Measurements from ENCODE around the gene SPRR1A.

SPRR1A gene

DNA sequence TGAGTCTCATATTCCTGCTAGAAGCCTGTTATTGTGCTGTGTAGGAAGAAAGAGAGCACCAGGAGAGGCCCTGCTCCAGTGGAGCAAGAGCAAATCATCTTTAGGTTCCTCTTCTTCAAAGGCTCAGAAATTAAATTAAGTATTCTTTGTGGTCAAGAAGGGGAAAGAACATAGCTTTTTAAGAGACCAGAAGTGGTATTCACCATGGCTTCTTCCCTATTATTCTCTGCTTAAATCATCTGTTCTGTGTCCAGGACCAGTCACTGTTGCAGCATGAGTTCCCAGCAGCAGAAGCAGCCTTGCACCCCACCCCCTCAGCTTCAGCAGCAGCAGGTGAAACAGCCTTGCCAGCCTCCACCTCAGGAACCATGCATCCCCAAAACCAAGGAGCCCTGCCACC lies 48.2 kb downstream of the SPRR1A start:
- TF ChIP-seq, protein P1, sequence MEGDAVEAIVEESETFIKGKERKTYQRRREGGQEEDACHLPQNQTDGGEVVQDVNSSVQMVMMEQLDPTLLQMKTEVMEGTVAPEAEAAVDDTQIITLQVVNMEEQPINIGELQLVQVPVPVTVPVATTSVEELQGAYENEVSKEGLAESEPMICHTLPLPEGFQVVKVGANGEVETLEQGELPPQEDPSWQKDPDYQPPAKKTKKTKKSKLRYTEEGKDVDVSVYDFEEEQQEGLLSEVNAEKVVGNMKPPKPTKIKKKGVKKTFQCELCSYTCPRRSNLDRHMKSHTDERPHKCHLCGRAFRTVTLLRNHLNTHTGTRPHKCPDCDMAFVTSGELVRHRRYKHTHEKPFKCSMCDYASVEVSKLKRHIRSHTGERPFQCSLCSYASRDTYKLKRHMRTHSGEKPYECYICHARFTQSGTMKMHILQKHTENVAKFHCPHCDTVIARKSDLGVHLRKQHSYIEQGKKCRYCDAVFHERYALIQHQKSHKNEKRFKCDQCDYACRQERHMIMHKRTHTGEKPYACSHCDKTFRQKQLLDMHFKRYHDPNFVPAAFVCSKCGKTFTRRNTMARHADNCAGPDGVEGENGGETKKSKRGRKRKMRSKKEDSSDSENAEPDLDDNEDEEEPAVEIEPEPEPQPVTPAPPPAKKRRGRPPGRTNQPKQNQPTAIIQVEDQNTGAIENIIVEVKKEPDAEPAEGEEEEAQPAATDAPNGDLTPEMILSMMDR (IDR thresholded peaks at IDR 0.05), result no peak

DNA sequence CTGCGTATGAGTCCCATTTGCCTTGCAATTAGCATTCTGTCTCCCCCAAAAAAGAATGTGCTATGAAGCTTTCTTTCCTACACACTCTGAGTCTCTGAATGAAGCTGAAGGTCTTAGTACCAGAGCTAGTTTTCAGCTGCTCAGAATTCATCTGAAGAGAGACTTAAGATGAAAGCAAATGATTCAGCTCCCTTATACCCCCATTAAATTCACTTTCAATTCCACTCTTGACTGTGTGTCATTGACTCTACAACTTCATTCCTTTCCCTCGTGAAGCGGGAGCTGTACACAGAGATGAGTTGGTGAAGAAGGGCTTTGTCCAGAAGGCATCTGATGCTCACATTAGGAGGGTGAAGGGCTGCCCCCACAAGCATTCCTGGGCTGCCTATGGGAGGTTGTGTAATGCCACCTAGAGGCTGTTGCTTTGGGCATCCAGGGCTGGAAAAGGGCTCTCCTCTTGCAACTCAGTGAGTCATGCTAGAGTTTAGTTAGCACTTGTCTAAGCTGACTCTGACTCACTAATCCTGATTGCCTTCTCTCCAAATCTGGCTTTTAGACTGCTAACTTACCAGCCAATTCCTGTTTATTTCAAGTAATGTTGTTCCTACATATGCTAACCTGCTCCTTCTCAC lies 48.9 kb downstream of the SPRR1A start:
- H3K9ac ChIP-seq, result no peak overlapping the region

More for the DNA sequence above, 48.2 kb downstream of the SPRR1A start:
- Histone ChIP-seq H3K79me2 (no peaks in the 10 kb centered on the region), H3K27ac (no peak overlapping the region), H3K4me1 (no peaks in the 10 kb centered on the region), H3K27me3 (ENCODE audit: control insufficient read depth, insufficient read depth, low read length) (no peaks in the 10 kb centered on the region), H3K4me3 (ENCODE audit: low read depth, low read length) (no peak overlapping the region), H2AFZ (no peak overlapping the region), H3K9ac (no peak overlapping the region), H3K4me2 (ENCODE audit: low read length) (no peak overlapping the region), H3K9me3 (ENCODE audit: control insufficient read depth, low read length) (no peaks in the 10 kb centered on the region), H3K36me3 (ENCODE audit: control insufficient read depth, insufficient read depth, low read length) (no peaks in the 10 kb centered on the region)

DNA sequence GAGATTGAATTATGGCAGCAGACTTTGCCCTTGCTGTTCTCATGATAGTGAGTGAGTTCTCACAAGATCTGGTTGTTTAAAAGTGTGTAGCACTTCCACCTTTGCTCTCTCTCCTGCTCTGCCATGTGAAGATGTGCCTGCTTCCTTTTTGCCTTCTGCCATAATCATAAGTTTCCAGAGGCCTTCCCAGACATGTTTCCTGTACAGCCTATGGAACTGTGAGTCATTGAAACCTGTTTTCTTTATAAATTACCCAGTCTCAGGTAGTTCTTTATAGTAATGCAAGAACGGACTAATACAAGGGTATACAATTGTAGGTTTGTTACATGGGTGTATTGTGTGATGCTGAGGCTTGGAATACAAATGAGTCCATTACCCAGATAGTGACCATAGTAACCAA lies 51.3 kb downstream of the SPRR1A start:
- Histone ChIP-seq H3K9ac (no peak overlapping the region), H3K27me3 (ENCODE audit: control insufficient read depth, insufficient read depth, low read length) (no peaks in the 10 kb centered on the region), H3K4me3 (ENCODE audit: low read depth, low read length) (no peak overlapping the region), H3K36me3 (ENCODE audit: control insufficient read depth, insufficient read depth, low read length) (no peaks in the 10 kb centered on the region), H3K4me2 (ENCODE audit: low read length) (no peak overlapping the region), H3K27ac (no peak overlapping the region), H3K9me3 (ENCODE audit: control insufficient read depth, low read length) (no peaks in the 10 kb centered on the region), H3K4me1 (no peaks in the 10 kb centered on the region), H3K79me2 (no peaks in the 10 kb centered on the region), H2AFZ (no peak overlapping the region)
- TF ChIP-seq, protein P1 (IDR thresholded peaks at IDR 0.05), result no peak

More for the DNA sequence above, 48.9 kb downstream of the SPRR1A start:
- no peaks in the 10 kb centered on the region for H3K4me1 ChIP-seq
- no peak overlapping the region for H2AFZ ChIP-seq
- TF ChIP-seq, protein P1 (IDR thresholded peaks at IDR 0.05), result no peak
- no peak overlapping the region for H3K4me2 ChIP-seq (ENCODE audit: low read length)
- no peaks in the 10 kb centered on the region for H3K27me3 ChIP-seq (ENCODE audit: control insufficient read depth, insufficient read depth, low read length)
- no peaks in the 10 kb centered on the region for H3K9me3 ChIP-seq (ENCODE audit: control insufficient read depth, low read length)
- H3K27ac ChIP-seq, result no peak overlapping the region
- no peaks in the 10 kb centered on the region for H3K36me3 ChIP-seq (ENCODE audit: control insufficient read depth, insufficient read depth, low read length)
- H3K79me2 ChIP-seq, result no peaks in the 10 kb centered on the region
- no peak overlapping the region for H3K4me3 ChIP-seq (ENCODE audit: low read depth, low read length)
